ENCODE data around the gene NLRP12.
A peak's percentile ranks its signal among the peaks of the same experiment; 100 is the strongest.

The NLRP12 gene

DNA sequence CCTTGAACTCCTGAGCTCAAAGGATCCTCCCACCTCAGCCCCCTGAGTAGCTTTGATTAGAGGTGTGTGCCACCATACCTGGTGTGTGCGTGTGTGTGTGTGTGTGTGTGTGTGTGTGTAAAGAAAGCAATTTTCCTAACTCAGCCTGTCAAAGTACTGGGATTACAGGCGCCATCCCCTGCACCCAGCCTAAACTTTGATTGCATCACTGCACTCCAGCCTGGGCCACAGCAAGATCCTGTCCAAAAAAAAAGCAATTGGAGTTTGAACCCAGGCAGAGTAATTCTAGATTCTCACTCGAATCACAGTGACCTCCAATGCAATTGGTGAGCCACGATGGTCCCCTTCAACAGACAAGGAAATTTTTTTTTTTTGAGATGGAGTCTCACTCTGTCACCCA lies 29.1 kb downstream of the NLRP12 start:
- TF ChIP-seq, protein P1, sequence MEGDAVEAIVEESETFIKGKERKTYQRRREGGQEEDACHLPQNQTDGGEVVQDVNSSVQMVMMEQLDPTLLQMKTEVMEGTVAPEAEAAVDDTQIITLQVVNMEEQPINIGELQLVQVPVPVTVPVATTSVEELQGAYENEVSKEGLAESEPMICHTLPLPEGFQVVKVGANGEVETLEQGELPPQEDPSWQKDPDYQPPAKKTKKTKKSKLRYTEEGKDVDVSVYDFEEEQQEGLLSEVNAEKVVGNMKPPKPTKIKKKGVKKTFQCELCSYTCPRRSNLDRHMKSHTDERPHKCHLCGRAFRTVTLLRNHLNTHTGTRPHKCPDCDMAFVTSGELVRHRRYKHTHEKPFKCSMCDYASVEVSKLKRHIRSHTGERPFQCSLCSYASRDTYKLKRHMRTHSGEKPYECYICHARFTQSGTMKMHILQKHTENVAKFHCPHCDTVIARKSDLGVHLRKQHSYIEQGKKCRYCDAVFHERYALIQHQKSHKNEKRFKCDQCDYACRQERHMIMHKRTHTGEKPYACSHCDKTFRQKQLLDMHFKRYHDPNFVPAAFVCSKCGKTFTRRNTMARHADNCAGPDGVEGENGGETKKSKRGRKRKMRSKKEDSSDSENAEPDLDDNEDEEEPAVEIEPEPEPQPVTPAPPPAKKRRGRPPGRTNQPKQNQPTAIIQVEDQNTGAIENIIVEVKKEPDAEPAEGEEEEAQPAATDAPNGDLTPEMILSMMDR (IDR thresholded peaks at IDR 0.05; ENCODE audit: borderline replicate concordance, control extremely low read depth, extremely low read depth, insufficient read depth, missing control alignments), result no peak
- DNase-seq (ENCODE audit: low spot score), result no peak
- in situ Hi-C loops (cut with MboI; ENCODE audit: low sequenced_read_pairs, unreplicated experiment), result no loop called here

DNA sequence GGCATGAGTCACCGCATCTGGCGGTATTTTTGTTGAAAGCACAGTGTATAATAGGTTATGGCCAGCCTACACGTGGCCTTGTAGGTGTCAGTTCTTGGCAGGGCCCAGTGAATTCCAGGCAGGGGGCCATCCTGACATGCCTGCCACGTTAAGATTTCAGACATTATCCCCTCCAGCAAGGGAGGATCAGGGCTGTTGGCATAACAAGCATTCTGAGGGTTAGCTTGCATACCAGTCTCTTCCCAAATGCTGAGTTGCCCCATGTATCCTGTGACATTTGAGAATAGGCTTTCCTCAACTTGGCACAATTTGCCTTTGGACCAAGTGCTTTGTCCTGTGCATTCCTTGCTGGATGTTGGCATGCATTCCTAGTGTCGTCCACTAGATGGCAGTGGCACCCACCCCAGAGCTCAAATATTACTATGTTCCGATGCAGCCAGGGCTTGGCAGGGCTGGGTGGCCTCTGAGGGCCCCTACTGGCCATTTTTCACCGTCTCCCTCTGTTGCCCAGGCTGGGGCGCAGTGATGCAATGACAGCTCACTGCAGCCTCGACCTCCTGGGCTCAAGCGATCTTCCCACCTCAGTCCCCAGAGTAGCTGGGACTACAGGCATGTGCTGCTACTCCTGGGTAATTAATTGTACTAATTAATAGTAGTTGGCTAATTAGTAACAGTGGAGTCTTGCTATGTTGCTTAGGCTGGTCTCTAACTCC lies 31.2 kb downstream of the NLRP12 start:
- in situ Hi-C loops (cut with MboI; ENCODE audit: low sequenced_read_pairs, unreplicated experiment), result no loop called here
- TF ChIP-seq, protein P1 (IDR thresholded peaks at IDR 0.05; ENCODE audit: borderline replicate concordance, control extremely low read depth, extremely low read depth, insufficient read depth, missing control alignments), result peak; percentile 91
- peak; percentile 85 for DNase-seq (ENCODE audit: low spot score)

DNA sequence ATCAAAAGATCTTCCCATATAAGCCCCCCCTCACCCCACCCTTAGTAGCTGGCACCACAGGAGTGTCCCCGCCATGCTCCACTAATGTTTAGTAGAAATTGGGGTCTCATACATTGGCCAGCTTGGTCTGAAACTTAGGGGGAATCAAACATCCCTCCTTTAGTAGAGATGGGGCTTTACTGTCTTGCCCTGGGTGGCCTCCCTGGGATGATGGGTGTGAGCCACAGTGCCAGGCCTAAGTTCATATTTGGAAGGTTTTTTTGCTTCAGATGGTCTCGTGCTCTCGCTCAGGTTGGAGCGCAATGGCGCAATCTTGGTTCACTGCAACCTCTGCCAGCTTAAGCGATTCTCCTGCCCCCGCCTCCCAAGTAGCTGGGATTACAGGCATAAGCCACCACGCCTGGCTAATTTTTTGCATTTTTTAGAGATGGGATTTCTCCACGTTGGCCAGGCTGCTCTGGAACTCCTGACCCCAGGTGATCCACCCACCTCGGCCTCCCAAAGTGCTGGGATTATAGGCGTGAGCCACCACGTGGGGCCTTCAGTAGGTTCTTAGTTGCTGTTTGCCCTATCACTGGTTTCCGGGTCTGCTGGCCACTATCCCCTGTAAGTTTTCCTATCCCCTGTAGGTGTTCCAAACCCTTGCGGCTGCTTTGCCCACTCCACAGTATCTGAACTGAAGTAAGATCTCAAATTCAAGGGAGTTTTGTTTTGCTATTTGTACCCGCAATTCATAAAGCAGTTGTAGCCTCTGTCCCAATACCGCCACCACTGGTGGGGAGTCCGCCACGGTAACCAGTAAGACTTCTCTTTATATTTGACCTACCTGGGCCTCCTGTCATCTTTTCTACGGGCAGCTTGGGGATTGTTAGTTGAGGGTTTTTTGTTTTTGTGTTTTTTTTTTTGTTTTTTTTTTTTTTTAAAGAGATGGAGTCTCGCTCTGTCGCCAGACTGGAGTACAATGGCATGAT lies 34.1 kb downstream of the NLRP12 start:
- no peak for DNase-seq (ENCODE audit: low spot score)
- in situ Hi-C loops (cut with MboI; ENCODE audit: low sequenced_read_pairs, unreplicated experiment), result no loop called here
- TF ChIP-seq, protein P1 (IDR thresholded peaks at IDR 0.05; ENCODE audit: borderline replicate concordance, control extremely low read depth, extremely low read depth, insufficient read depth, missing control alignments), result no peak

DNA sequence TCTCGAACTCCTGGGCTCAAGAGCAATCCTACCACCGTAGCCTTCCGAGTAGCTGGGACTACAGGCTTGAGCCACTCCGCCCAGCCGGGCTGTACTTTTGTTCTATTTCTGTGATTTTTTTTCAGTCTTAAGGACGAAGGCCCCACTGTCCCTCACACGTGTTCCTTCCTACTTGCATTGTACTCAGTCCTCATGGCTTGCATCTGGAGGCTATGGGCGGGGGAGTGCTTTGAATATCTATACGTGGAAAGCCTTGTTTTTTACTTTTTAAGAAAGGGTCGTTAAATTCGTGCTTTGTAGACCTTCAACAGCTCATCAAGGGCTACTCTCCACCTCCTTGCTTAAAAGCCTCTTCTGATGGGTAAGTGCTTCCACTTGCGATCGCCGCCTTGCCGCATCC lies 36.8 kb downstream of the NLRP12 start:
- in situ Hi-C loops (cut with MboI; ENCODE audit: low sequenced_read_pairs, unreplicated experiment), result no loop called here
- TF ChIP-seq, protein P1 (IDR thresholded peaks at IDR 0.05; ENCODE audit: borderline replicate concordance, control extremely low read depth, extremely low read depth, insufficient read depth, missing control alignments), result no peak
- DNase-seq (ENCODE audit: low spot score), result no peak

DNA sequence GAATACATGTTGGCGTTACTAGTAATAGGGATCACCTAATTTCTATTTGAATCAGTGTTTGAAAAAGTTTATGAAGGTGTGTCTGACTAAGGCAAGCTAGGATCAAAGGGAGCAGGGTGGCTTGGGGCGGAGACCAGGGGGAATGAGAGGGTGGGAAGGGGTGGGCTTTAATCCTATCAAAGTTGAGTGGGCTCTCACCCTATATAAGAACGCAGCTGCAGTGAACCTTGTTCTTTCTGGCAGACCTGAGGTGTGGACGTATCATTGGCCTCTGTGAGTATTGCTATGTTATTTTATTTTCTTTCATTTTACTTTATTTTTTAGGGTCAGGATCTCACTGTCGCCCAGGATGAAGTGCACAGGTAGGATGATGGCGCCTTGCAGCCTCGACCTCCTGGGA lies 37.4 kb downstream of the NLRP12 start:
- in situ Hi-C loops (cut with MboI; ENCODE audit: low sequenced_read_pairs, unreplicated experiment), result no loop called here
- DNase-seq (ENCODE audit: low spot score), result no peak
- TF ChIP-seq, protein P1 (IDR thresholded peaks at IDR 0.05; ENCODE audit: borderline replicate concordance, control extremely low read depth, extremely low read depth, insufficient read depth, missing control alignments), result no peak

DNA sequence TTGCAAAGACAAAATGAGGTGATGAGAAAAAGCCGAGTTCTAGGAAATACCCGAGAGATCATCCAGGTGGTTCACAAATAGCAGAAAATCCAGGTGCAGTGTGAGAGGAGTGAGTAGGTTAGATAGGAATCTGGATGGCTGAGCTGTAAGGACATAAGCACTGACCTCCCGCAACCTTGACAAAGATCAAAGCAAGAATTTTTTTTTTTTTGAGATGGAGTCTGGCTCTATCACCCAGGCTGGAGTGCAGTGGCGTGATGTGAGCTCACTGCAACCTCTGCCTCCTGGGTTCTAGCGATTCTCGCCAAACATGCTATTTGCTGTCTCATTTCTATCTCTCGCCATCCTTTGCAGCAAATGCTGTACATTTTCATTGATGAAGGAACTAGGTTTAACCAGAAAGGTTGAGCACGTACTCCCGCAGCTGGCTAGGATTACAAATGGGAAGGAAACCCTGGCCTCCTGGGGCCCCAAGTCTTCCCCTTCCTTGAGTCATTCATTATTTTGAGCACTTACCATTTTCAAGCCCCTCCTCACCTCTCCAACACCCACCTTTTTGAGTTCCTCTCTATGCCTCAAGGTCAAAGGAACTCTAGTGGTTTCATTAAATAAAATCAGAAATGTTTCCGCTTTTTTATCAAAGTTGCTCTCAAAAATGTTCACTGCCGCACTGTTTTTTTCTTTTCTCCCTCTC lies 38.8 kb downstream of the NLRP12 start:
- DNase-seq (ENCODE audit: low spot score), result no peak
- in situ Hi-C loops (cut with MboI; ENCODE audit: low sequenced_read_pairs, unreplicated experiment), result no loop called here
- TF ChIP-seq, protein P1 (IDR thresholded peaks at IDR 0.05; ENCODE audit: borderline replicate concordance, control extremely low read depth, extremely low read depth, insufficient read depth, missing control alignments), result no peak
